Mucosa of stomach (tissue), 1 donor: Measurements from ENCODE around the gene C2orf76.
"Not testable (repeated sequence)": the region's sequence is repeated elsewhere in the genome, so short reads cannot be mapped to it uniquely, and the experiment has no call there.

Source experiments
- H3K27me3 ChIP-seq: one replicate; pipeline ENCODE4 v1.7.0; 2013; ENCODE audit warnings: mild to moderate bottlenecking, low read length; ENCODE audit not compliant: control insufficient read depth, insufficient read depth
- H3K36me3 ChIP-seq: one replicate; pipeline ENCODE4 v1.7.0; 2013; ENCODE audit warnings: low read length; ENCODE audit not compliant: control insufficient read depth, insufficient read depth
- H3K4me1 ChIP-seq: one replicate; pipeline ENCODE4 v1.7.0; 2013; ENCODE audit warnings: mild to moderate bottlenecking, low read length; ENCODE audit not compliant: control insufficient read depth, insufficient read depth
- H3K4me3 ChIP-seq: one replicate; pipeline ENCODE4 v1.7.0; 2013; ENCODE audit warnings: low read length
- H3K9ac ChIP-seq: one replicate; pipeline ENCODE4 v1.7.0; 2013; ENCODE audit warnings: mild to moderate bottlenecking, low read length, moderate library complexity
- H3K9me3 ChIP-seq: one replicate; pipeline ENCODE4 v1.7.0; 2013; ENCODE audit warnings: mild to moderate bottlenecking, low read length, moderate library complexity; ENCODE audit not compliant: control insufficient read depth
- donor health status: Pancreatic carcinoma.

C2orf76 gene

DNA sequence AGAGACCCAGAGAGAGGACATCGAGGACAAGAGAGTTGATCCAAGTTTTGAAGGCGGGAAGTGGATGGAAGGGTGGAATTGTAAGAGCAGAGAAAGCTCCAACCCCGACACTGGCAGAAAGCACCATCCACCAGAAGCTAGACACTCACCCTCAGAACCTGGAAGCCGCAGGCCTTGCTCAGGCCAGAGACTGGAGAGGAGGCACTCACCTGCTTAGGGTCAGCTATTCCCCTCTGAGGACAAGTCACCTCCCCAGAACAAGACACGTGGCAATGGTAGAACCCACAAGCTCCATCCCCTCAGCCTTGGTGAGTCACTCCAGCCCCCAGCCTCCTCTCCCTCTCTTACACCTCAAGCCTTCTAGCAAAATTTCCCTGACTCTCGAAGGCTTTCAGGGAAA, 78.1 kb downstream of the C2orf76 start:
- peaks cover 20% of the 10 kb centered on the region for H3K4me1 ChIP-seq
- peak overlapping the region; percentile 2 for H3K9ac ChIP-seq
- H3K4me3 ChIP-seq: no peak overlapping the region
- H3K27me3 ChIP-seq: no peaks in the 10 kb centered on the region
- H3K36me3 ChIP-seq: no peaks in the 10 kb centered on the region
- H3K9me3 ChIP-seq: no peaks in the 10 kb centered on the region

DNA sequence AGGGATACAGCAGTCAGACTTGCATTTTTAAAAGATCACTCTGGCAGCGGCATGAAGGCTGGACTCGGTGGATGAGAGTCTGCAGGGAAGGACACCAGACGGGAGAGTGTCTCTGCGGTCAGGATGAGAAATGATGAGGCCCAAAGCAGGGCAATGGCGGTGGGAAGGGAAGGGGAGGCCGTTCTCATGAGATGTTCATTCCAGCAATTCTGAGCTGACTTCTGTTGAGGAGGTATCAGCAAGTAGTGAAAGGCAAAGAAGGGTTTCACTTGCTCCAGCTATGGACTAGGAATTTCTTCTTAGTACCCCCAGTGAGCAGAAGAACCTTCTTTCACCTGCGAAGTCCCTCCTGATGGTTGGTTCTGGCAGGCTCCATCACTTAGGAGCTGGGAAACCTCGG, 80.0 kb downstream of the C2orf76 start:
- peaks cover 15% of the 10 kb centered on the region for H3K4me1 ChIP-seq
- no peaks in the 10 kb centered on the region for H3K9me3 ChIP-seq
- no peaks in the 10 kb centered on the region for H3K36me3 ChIP-seq
- H3K27me3 ChIP-seq: no peaks in the 10 kb centered on the region
- H3K4me3 ChIP-seq: no peak overlapping the region
- no peak overlapping the region for H3K9ac ChIP-seq

DNA sequence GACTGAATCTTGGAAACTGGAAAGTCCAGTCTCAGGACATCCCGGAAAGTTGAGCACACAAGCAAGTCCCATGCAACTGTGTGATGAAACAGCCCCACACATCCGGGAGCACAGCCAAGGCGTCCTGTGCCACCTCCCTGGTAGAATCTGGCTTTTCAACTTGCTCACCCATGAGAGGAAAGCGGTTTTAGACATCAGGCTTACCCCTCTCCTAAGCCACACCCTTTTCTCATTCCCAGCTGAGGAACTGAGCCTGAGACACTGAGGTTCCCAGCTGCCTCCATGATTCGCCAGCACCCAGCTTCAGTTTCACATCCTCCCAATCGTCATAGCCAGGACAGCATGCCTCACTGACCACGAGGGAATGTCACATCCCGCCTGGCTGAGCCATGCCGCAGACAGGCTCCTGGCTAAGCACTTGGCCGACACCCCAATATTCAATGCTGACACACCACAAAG, 82.7 kb downstream of the C2orf76 start:
- H3K36me3 ChIP-seq: no peaks in the 10 kb centered on the region
- H3K27me3 ChIP-seq: no peaks in the 10 kb centered on the region
- H3K9ac ChIP-seq: no peak overlapping the region
- peaks cover 6% of the 10 kb centered on the region for H3K4me1 ChIP-seq
- H3K9me3 ChIP-seq: no peaks in the 10 kb centered on the region
- H3K4me3 ChIP-seq: no peak overlapping the region

DNA sequence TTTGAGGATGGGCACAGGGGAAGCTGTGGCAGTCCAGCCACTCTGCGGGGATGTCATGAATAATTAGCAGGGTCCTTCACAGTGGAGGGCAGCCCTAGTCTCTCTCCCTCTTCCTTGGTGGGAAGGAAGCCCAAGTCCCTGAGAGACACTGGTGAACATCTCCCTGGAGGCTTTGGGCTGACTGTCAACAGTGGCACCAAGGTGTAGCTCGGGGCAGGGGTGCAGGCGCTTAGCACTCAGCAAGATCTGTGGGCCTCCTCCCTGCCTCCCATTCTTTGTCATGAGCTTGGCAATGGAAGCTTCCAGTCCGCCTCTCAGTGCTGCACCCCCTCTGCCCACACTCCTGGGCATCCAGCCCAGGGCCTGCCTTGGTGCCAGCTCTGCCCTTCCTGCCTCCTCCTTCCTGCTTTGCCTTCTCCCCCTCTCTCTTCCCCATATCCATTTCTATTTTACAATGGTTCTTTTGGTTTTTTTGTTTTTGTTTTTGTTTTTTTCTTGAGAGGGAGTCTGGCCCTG, 83.6 kb downstream of the C2orf76 start:
- Histone ChIP-seq H3K27me3 (no peaks in the 10 kb centered on the region), H3K9ac (no peak overlapping the region), H3K4me3 (no peak overlapping the region), H3K9me3 (no peaks in the 10 kb centered on the region), H3K36me3 (no peaks in the 10 kb centered on the region), H3K4me1 (peaks cover 6% of the 10 kb centered on the region)

DNA sequence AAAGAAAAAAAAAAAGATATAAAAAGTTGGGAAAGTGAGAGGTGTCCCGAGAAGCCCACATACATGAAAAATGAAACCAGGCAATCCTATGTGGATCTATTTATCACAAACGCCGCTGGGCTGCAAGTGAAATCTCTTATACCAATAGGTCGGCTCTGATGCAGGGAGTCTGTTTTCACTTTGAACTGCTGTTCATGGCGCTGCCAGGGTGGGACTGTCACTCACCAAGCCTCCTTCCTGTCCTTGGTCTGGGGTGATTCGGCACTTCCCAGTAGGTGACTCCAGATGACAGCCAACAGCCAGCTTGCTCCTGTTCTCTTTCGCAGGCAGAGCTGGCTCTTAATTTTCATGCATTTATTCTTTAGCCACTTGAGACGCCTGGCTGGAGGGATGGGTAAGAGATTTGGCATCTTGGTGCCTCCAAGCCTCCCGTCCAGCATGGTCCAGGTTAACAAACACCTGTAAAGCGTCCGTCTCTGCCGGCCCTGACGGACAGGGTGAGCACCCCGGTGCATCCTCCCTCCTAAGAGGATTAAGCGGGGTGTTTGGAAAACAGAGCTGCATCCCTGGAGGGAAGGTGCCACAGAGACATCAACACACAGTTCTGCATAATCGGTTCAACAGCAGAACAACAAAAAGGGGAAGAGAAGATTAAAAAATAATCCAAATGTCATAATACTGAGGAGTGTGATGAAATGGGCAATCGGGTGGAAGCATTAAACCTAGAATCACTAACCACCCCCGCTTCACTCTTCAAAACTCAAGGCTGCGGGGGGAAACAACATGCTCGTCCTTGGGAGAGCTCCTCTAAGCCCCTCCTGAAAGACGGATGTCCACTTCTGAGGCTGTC, 84.3 kb downstream of the C2orf76 start:
- H3K4me3 ChIP-seq: no peak overlapping the region
- no peaks in the 10 kb centered on the region for H3K9me3 ChIP-seq
- no peak overlapping the region for H3K9ac ChIP-seq

DNA sequence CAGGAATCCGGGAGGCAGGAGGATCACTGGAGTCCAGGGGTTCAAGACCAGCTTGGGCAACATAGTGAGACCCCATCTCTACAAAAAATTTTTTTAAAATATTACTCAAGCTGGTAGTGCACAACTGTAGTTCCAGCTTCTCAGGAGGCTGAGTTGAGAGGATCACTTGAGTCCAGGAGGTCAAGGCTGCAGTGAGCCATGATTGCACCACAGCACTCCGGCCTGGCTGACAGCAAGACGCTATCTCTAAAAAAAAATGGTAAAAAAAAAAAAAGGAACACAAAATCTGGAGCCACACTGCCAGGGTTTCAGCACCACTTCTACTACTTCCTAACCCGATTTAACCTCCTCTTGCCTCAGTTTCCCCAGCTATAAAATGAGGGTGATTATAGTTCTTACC, 86.0 kb downstream of the C2orf76 start:
- Histone ChIP-seq H3K9ac (no peak overlapping the region), H3K9me3 (no peaks in the 10 kb centered on the region), H3K4me1 (peaks cover 6% of the 10 kb centered on the region), H3K4me3 (no peak overlapping the region), H3K36me3 (no peaks in the 10 kb centered on the region), H3K27me3 (no peaks in the 10 kb centered on the region)

More for the DNA sequence above, 84.3 kb downstream of the C2orf76 start:
- Histone ChIP-seq H3K4me1 (peaks cover 6% of the 10 kb centered on the region), H3K36me3 (no peaks in the 10 kb centered on the region), H3K27me3 (no peaks in the 10 kb centered on the region)

DNA sequence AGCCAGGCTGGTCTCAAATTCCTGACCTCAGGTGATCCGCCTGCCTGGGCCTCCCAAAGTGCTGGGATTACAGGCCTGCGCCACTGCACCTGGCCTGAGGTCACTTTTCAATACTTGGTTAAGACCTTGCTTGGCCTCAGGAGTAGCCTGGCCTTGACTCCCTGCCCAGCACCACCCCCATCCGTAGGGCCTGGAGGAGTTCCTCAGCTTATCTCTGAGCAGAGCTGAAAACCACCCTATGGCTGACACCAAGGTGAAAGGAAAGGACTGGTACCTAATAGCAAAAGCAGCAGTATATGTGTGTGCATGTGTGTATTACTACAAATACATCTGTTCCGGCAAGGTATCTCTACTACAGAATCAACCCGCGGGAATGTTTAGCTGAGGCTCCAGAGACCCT, 87.0 kb downstream of the C2orf76 start:
- Histone ChIP-seq H3K9me3 (no peaks in the 10 kb centered on the region), H3K4me3 (no peak overlapping the region), H3K4me1 (peaks cover 6% of the 10 kb centered on the region)

DNA sequence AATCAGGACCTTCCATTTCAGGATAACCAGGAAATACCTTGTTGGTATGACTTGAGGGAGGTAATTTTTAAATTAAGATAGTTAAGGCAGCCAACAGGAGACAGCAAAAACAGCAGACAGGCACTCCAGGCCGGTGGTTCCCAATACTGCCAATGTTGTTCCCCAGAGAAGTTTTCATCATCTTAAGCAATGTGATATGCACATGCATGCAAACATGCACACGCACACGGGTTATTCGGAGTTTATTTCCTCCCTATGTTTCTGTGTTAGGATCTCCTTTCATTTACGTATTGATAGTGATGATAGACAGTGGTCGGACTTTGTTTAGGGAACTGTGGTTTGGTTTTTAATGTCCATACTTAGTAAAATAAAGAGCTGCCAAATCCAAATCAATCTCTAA, 87.7 kb downstream of the C2orf76 start:
- Histone ChIP-seq H3K27me3 (no peaks in the 10 kb centered on the region), H3K9ac (no peak overlapping the region), H3K36me3 (no peaks in the 10 kb centered on the region), H3K9me3 (no peaks in the 10 kb centered on the region), H3K4me1 (peaks cover 2% of the 10 kb centered on the region), H3K4me3 (no peak overlapping the region)

More for the DNA sequence above, 87.0 kb downstream of the C2orf76 start:
- Histone ChIP-seq H3K9ac (no peak overlapping the region), H3K36me3 (no peaks in the 10 kb centered on the region), H3K27me3 (no peaks in the 10 kb centered on the region)

DNA sequence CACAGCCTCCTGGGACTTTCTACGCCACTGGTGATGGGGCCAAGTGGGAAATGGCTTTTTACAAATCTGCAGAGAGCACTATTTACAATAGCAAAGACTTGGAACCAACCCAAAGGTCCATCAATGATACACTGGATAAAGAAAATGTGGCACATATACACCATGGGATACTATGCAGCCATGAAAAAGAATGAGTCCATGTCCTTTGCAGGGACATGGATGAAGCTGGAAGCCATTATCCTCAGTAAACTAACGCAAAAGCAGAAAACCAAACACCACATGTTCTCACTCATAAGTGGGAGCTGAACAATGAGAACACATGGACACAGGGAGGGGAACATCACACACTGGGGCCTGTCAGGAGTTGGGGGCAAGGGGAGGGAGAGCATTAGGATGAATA, 88.2 kb downstream of the C2orf76 start:
- not testable (repeated sequence) for H3K36me3 ChIP-seq, H3K27me3 ChIP-seq, H3K9me3 ChIP-seq, H3K9ac ChIP-seq, H3K4me3 ChIP-seq, H3K4me1 ChIP-seq

DNA sequence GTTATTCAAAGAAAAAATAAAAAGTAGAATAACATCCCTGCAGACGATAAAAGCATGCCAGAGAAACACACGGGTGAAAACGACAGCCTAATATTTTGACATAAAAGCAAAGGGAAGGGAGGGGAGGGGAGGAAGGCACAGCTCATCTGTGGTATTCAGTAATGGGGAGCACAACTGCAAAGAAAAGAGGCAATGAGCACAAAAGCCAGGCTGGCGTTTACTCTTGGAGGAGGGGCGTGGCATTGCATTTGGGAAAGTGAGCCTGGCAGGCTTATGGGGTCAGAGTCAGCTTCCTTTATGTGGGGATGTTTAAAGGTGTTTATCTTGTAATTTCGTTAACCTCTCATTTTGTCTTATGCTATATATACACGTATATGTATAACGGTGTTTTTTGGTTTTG, 89.8 kb downstream of the C2orf76 start:
- H3K9me3 ChIP-seq: no peaks in the 10 kb centered on the region
- H3K4me3 ChIP-seq: no peak overlapping the region
- no peaks in the 10 kb centered on the region for H3K4me1 ChIP-seq
- no peaks in the 10 kb centered on the region for H3K36me3 ChIP-seq
- H3K9ac ChIP-seq: no peak overlapping the region
- no peaks in the 10 kb centered on the region for H3K27me3 ChIP-seq

DNA sequence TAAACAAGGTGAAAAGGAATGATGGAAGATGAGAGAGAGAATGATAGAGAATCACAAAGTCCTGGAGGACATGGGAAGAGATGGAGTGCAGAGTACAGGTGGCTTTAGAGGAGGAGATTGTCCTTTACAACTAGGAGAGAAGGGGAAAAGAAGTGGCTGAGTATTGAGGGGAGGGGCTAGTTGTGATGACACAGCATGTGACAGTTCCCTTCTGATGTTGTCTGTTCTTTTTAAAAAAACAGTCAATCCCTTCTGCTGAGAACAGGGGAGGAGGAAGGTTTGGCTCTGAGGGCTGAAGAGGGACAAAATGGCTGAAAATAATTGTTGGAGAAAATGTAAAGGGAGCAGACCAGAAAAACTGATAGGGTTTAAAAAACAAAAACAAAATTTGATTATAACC, 99.0 kb downstream of the C2orf76 start:
- H3K27me3 ChIP-seq: no peaks in the 10 kb centered on the region
- H3K4me3 ChIP-seq: no peak overlapping the region
- H3K9ac ChIP-seq: no peak overlapping the region
- H3K9me3 ChIP-seq: no peaks in the 10 kb centered on the region
- H3K36me3 ChIP-seq: no peaks in the 10 kb centered on the region
- H3K4me1 ChIP-seq: no peaks in the 10 kb centered on the region

DNA sequence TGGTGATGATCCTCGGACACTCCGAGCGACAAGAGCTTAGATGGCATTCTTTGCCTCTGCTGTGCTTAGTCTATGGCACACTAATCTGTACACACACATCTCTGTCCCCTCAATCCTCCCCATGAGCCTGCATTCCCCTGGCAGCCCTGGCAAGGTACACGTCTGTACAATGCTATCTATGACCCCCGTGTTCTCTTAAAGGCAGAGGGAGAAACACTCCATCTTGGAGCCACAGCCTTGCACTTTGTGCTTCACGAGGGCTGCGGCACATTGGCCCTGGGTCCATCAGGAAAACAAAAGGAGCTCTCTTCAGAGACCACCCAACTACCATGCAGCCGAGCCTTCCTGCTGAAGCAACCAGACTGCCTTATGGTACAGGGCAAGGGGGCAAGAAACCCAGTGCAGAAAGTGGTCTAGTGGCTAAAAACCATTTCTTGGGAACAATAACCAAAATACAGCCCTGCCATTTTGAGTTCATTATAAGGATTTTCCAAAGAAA, 100.5 kb downstream of the C2orf76 start:
- Histone ChIP-seq H3K36me3 (no peaks in the 10 kb centered on the region), H3K9ac (no peak overlapping the region), H3K27me3 (no peaks in the 10 kb centered on the region), H3K4me3 (no peak overlapping the region), H3K9me3 (no peaks in the 10 kb centered on the region), H3K4me1 (no peaks in the 10 kb centered on the region)
